ENCODE results near the gene ITPKB. TPM values are rescaled to one million over a fixed set of nuclear protein-coding genes. Genes with fewer than 3 reads are reported as not detected.
A peak's percentile ranks its signal among the peaks of the same experiment; 100 is the strongest.

The ITPKB gene
- total RNA-seq, 1 donor from 2014 or later = 3.9 TPM

DNA sequence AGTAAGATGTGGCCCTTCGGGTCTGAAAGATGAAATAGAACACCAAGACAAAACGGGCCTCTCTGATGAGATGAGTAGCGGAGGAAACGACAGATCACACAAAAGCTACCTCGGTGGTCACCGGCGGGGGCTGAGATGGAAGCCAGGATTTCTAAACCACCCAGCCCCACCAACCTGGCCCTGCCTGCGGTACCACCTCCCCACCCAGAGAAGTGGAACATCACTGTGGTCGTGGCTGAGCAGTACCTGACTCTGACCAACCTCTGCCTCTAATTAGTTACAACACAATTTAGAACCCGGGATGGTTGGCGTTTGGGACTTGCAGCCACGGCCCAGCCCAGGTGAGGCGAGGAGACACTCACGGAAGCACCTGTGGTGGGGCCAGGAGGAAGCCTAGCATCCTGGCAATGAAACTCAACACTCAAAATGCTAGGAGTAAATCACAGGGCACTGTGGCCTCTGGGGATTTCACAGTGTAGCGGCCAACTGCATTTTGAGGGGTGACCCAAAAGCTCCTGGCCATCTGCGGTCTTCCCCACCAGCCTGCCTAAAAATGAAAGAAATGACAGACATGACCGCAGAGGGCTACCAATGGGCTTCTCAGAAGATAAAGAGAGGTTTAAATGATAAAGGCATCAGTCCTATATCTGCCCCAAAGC is 73.4 kb downstream of the ITPKB start:
- no peak for DNase-seq

DNA sequence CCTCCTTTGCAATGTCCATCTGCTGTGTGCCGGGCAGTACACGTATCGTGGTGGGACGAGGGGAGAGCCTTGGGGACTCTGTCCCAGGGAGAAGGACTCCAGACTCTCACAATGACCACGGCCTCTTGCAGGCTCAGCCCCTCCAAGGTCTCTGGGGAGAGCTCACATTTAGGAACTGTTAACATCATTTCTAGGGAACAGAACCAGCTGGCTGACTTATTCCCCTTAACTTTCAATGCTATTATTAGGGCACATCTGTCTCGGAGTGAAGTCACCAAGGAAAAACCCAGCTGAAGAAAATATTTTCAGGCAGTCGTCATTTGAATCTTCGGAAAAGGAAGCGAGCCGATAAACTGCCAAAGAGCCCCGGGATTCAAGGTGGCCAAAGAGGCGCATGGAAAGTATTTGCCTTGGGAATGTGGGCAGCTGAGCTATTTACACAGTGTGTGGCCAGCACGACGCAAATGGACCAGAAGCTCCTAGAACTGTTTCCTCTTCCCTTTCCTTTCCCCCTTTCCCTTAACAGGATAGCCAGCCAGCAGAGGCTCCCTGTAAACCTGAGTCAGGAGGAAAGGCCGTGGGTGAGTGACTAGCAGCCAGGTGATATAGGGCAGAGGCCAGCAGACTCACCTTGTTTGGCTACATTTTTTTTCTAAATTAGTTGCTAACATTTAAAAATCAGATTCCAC is 74.5 kb downstream of the ITPKB start:
- no peak for DNase-seq

DNA sequence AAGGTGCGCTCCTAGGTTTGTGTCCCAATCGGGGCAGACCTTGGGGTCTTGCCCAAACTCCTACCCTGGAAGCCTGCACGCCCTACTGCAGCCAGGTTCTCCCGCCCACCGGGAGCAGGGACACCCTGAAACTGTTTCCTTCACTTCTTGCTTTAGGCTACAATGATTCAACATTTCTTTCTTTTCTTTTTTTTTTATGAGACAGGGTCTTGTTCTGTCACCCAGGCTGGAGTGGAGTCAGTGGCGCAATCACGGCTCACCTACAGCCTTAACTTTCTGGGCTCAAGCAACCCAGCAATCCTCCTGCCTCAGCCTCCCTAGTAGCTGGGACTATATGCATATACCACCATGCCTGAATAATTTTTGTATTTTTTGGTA is 75.8 kb downstream of the ITPKB start:
- no peak for DNase-seq

DNA sequence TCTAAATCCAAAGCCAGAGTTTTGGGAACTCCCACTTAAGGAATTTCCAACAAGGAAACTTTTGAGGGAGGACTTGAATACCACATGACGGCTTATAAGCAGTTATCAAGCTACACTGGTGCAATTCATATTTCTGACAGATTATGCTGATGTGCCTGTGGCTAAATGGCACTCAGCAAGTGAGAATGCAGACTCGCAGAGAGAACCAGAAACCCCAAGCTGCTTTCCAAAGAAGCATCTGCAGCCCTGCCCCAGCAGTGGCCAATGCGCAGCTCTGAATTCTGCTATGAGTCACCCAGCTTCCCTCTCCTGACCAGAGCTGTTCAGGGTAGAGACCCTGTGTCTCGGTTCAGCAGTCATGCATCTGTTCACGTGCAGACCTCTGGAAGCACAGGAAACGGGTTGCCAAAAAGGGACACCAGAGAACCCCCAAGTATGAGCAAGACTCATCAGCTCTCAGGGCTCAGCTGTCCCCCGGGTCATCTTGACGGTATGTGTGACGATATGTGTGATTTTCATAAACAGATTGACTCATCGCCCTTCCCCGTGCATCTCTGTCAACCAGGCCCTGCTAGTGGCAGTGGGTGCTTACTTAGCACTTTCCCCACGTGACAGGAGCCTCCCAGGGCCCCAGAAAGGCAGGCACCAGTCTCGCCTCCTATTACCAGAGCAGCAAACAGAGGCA is 76.3 kb downstream of the ITPKB start:
- DNase-seq = peak; percentile 55

DNA sequence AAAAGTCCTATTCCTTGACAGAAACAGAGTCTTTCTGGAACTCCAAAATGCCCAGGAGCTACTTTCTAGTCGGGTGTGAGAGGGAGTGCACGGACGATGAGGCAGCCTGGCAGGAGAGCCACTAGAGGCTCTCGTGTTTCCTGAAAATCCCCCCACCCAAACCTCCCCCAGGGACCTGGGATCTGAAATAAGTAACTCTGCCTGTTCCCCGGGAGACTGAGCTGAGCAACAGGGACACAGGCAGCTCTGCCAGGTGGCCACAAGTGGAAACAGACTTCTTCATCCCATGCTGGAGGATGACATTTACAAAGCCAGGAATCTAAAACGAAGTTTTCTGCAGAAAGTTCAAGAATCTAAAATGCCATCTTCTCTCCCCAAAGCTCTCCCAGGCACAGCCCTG is 77.1 kb downstream of the ITPKB start:
- no peak for DNase-seq

DNA sequence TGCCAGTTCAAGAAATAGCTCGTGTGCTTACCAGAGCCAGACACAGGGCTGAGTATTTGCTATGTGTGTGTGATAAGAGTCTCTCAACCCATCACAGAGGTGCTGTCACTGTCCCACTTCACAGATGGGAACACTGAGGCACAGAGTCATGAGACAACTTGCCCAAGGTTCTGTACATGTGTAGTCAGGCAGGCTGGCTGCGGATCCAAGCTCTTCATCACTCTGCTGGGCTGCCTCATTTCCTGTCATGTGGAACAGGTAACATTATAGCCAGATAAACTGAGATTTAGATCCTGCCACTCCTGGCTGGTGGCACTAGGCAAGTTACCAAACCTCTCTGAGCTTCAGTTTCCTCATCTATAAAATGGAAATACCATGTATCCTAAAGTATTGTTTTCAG is 77.8 kb downstream of the ITPKB start:
- DNase-seq = no peak

DNA sequence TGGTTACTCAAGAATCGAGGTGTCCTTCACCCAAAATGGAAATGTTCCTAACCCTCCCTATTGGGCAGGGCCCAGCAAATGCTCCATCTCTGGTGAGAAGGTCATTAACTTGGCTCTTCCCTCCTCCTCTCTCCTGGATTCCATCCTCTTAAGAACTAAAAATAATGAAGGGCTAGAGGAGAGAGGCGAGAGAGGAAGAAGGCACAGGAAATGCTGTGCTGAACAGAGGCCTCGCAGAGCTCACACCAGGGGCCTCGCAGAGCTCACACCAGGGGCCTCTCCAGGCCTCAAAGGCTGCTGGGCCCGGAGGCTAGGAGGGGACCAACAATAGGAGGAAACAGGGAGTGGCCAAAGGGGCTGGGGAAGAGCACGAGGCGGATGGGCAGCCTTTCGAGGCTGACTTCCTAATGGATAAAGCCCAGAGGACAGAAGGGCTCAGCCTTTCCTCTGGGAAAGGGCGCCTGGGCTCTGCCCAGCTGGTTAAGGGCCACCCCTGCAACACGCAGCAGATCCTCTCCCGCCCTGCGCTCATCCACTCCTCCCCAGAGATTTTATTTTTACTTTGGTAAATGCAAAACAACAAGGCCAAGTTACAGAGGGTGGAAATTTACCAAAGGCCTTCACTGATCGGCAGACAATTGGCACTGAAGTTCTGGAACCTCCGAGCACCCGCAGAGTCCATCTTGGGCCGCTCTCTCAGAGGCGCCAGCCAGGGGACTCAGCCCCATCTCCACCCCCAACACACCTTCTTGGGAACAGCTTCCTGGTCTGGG is 78.5 kb downstream of the ITPKB start:
- DNase-seq = no peak

DNA sequence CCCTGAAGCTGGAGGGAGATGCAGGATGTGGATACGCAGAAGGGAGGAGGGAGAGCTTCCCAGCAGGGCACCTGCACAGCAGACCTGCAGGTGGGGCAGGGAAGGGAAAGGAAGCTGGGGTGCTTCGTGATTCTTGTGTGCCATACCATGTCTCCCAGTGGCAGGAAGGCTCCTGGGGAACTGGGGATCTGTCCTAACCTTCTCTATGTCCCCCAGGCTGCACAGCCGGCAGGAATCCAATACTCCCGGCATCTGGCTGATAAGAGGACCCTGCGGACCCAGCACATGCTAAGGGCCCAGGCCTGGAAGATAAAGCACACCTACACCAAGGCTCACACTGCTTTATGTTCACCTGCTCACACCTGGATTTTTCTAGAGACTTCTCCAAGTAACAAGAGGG is 79.4 kb downstream of the ITPKB start:
- no peak for DNase-seq

DNA sequence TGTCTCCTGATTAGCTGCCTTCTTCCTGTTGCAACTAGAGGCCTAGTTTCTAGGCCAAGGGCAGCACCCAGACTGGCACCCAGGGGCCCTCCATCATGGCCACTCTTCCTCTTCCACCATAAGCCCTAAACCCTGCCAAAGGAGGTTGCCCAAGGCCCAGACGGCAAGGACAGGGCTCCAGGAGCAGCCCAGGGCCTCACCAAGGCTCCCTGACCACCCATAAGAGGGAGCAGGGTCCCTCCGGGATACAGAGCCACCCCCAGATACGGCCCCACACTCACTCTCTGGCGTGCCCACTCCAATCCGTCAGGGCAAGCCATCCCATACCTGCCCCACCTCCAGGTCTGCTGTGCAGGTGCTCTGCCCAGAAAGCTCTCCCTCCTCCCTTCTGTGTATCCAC is 79.9 kb downstream of the ITPKB start:
- DNase-seq = no peak

DNA sequence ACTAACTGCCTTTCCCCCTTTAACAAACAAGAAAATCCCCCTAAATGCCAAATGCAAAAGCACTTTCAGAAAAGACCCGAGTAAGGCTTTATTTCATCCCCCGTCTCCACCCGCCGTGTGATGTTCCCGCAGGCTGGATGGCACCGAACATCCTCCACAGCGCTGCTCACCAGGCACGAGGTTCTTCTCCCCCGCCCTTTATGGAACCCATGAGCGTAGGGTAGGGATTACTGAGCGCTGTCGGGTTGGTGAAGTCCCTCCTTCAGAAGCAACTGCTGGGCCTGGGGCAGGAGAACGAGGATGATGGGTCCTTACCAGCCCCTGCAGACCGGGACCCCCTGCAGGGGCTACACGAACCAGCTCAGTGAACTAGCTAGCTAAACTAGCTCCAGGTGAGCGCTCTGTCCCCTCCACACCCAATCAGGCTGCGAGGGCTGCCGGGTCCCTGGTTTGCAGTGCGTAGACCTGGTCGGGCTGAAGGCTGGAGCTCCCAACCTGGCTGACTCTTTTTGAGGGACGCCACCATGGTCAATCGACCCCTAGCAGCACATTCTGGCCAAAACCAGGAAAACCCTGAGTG is 80.4 kb downstream of the ITPKB start:
- DNase-seq = no peak

DNA sequence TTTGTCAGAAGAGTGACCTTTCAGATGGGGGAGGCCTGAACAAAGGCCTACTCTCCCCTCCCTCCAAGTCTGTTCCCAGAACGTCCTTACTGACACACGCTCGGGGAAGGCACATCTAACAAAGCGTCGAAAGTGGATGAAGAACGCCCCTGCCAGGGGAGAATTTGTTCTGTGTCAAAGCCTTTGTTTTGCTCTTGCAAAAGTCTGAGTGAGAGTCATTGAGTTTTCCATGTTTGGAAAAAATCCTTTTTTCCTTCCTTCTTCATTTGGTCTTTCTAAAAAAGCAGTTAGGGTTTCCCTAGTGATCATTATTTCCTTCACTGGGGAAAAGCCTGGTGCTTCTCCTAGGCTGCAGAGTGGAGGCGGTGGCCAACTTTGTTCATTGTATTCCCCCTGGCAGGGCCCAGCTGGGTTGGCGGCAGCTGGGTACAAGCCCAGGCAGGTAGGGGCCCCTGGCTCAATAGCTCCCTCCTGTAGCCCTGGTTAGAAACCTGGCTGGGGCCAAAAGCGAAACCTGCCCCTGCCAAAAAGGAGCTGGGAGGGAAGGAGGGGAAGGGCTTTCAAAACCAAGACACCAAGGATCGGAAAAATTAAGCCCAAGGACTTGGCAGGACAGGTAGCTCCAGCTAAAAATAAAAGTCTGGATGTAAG is 81.1 kb downstream of the ITPKB start:
- peak; percentile 48 for DNase-seq

DNA sequence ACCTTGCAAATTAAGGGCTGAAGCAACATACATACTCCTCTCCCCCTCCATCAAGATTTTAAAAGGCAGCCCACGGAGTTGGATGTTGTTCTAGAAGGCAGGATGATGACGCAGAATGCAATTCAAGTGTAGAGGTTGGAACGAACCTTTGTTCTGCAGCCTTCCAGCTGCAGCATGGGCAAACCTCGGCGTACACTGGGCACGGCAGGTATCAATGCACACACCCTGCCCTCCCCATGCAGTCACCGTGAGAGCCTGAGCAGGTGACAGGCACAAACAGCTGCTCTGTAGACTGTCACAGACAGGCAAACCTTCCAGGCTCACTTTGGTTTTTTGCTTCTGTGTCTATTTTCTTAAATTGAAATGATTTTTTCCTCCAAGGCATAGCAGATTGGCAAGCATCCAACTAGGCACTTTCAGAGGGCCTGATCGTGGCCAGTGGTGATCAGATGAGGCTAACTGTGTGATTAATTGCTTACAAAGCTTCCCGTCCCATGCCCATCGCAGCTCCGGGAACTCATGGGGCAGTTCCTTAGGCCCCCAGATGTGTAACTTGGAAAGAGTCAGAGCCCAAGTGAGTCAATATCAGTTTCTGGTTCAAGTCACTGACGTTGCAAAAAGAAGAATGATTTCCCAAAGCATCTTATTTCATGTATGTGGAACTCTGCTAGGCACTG is 82.3 kb downstream of the ITPKB start:
- DNase-seq = no peak

DNA sequence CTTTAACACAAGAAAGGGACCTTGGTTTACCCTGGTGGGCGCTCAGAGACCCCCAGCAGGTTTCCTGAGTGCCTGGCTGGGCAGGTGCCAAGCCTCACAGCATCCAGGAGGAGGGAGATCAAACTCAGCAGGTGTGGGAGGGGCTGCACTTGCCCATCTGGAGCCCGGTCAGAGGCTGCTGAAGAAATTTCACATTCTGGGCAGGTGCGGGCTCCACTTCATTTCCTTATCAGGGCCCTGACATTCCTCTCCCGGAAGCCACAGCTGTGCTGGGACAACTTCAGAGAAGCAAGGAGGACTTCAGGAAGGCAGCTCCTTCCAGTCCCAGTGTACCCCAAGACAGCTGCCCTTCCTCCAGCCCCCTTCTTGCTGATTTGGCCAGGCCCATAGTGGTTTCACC is 82.9 kb downstream of the ITPKB start:
- DNase-seq = no peak

DNA sequence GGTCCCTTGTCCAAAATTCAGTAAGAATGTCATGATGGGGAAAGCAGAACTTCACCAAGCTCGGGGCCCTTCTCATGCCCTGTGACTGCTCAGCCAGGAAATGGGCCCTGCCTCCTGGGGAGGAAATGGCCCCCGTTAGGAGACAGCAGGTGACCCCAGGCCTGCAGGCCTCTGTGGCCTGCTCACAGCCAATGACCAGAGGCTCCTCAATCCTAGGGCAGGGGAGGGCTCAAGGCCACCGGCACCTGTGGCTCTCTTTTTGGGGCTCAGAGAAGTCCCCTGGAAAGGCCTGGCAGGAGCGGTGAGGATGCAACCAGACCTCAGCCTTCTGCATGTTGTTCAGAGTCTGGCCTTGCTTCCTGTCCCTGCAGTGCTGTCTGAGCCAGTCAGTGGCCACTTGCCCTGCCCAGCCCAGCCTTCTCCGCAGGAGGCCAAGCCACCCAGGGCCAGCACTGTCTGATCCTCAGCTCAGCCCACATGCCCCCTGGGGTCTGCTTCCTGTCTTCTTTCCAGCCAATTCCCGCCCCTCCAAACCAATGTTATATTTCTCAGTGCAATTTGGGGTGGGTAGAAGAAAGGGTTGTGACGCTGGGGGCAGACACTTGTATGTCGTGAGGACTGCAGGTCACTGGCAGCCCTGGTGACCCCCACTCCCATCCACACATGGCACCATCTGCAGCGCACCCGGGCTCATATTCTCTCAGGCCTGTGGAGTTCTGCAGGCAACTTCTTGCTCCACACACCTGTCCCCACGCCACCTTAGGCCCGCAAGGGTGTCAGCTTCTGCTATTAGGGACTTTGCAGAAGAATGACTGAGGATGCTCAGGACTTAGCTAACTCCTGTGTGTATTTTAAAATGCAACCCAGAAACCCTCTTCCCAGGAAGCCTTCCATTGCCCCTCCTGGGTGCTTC is 83.6 kb downstream of the ITPKB start:
- no peak for DNase-seq

DNA sequence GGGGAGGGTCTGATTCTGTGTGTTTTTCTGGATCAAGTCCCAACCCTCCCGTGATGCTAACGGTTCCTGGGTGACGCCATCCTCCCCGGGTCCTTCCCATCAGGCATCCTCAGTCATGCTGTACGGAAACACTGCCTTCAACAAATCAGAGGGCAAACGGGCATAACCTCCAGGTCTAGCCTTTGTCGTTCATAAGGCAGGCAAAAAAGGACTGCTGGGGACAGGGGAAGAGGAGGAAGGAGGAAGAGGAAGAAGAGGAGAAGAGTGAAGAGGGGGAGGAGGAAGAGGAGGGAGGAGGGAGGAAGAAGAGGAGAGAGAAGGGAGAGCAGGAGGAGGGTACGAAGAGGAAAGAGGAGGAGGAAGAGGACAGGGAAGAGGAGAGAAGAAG is 84.4 kb downstream of the ITPKB start:
- DNase-seq = no peak

DNA sequence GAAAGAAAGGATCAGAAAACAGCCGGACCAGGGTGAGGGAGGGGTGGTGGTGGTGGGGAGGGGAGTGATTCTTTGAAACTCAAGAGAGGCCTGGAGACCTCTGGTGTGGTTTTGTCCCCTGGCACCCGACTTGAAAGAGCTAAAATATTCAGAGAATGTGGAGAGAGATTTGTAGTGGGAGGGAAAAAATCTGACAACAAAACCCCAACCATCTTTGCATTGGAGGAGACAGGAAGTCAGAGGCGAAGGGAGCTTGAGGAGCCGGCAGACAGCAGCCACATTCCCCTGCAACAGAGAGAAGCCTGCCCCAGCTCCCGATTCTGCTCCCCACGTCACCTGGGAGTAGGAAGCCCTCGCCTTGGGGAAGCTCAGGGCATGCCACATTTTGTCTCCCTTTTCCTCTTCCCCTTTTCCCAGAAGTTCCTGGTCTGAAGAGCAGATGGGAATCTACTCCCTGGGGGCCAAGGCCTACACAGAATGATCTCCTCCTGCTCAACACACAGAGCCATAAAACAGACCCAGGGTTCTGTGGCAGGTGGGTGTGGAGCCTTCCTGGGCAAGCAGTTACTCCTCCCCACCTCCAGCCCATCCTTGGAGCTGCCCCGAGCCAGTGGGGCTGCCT is 84.9 kb downstream of the ITPKB start:
- no peak for DNase-seq

DNA sequence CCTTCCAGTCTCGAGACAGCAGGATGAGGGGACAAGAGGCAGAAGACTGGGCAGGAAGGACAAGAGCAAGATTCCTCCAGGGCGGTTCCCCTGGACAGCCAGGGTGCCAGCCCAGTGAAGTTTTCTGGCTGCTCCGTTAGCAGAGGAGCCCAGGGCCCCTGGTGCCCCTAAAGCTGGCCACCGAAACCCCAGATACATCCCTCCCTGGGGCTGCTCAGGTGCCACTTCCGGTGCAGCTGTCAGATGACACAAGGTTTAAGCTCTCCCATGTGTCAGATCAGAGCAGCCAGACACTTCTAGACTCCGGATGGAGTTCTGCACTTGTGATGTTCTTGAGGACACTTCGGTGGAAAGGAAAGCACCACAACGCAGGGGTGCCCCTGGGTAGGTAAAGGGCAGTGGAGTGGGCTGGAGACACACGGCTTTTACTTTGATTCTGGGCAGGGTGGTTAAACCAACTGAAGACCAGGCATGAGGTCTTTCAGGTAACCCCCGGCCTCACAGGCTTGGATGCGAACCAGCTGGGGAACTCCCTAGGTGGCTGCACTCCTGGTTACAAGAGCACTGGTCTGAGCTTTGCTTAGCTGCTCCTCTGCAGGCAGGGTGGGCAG is 85.7 kb downstream of the ITPKB start:
- no peak for DNase-seq

DNA sequence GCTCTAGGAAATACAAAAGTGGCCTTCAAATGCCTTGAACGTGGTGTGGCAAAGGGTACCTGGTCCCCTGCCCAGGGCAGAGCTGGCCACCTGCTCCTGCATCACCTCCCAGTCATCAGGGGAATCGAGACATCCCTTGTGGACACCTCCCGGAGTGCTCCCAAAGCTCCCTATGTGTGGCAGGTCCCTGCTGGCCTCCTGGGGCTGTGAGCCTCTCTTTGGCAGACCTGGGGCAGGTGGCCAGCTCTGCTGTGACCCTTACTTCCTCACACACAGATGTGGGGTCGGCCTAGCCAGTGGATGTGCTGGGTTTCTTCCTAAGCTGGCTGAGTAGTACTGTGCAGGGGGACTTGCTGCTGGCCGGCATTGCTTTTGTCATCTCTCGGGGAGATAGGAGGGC is 86.5 kb downstream of the ITPKB start:
- no peak for DNase-seq

DNA sequence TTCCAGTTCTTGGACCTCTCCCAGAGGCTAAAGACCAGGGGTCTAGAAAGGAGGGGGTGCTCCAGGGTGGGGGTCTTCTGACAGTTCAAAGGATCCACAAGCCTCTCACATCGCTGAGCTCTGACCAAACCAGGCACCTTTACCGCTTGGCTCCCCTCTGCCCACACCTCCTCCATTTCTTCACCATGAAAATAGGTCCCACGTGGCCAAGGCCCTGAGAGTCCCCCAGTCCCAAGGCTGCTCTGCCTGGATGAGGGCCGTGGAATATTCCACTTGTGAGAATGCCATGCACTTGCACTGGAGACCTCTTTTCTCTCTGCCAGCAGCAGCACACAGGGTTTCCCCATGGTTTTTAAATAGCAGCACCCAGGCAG is 87.4 kb downstream of the ITPKB start:
- DNase-seq = no peak

Data from occipital lobe (tissue), 2 donors.